H1 (cell line): ENCODE data around the gene RNFT1.

Experiments used
- BRCA1 ChIP-seq: IDR thresholded peaks from 2 replicates; pipeline ENCODE4 v1.6.1; 2012; ENCODE audit warnings: low read depth, low read length, improper control_type of control experiment
- CEBPB ChIP-seq: IDR thresholded peaks from 2 replicates; pipeline ENCODE4 v1.6.1; 2012; ENCODE audit warnings: low read depth, low read length
- CHD2 ChIP-seq: IDR thresholded peaks from 2 replicates; pipeline ENCODE4 v1.6.1; 2012; ENCODE audit warnings: low read length, improper control_type of control experiment
- EGR1 ChIP-seq: IDR thresholded peaks from 2 replicates; pipeline ENCODE4 v1.6.1; 2011; ENCODE audit warnings: low read depth, low read length, borderline replicate concordance
- EZH2 ChIP-seq: fragments of 200-600 bp; sonication (generic); IDR thresholded peaks from 2 replicates; pipeline ENCODE4 v1.7.1; 2012; ENCODE audit warnings: low read depth, mild to moderate bottlenecking, moderate library complexity, low read length, inconsistent platforms; ENCODE audit not compliant: severe bottlenecking
- HDAC2 ChIP-seq, 2 experiments: fragments of 300-600 bp in 1 of 2; sonication (generic) in 1 of 2; IDR thresholded peaks; 2 replicates each; pipeline ENCODE4 v1.6.1; 2011 to 2012; ENCODE audit warnings: low read depth in 2 of 2, low read length in 2 of 2, mild to moderate bottlenecking in 2 of 2, moderate library complexity in 2 of 2, borderline replicate concordance in 1 of 2, inconsistent platforms in 1 of 2
- JUND ChIP-seq: IDR thresholded peaks from 2 replicates; pipeline ENCODE4 v1.6.1; 2011; ENCODE audit warnings: mild to moderate bottlenecking, improper control_type of control experiment, low read length
- POLR2A ChIP-seq, 2 experiments: IDR thresholded peaks; 1 replicate in 1 of 2; 2 replicates in 1 of 2; pipeline ENCODE4 v1.6.1; 2011; ENCODE audit warnings: low read depth in 2 of 2, low read length in 2 of 2, mild to moderate bottlenecking in 2 of 2; ENCODE audit errors: control extremely low read depth in 1 of 2
- SAP30 ChIP-seq: fragments of 300-600 bp; sonication (generic); IDR thresholded peaks from 2 replicates; pipeline ENCODE4 v1.7.1; 2012; ENCODE audit warnings: low read length, moderate library complexity, mild to moderate bottlenecking, inconsistent platforms; ENCODE audit not compliant: insufficient read depth, insufficient replicate concordance
- SP2 ChIP-seq: IDR thresholded peaks from 2 replicates; pipeline ENCODE4 v1.6.1; 2012; ENCODE audit warnings: mild to moderate bottlenecking, low read length, inconsistent platforms
- TAF1 ChIP-seq: IDR thresholded peaks from 2 replicates; pipeline ENCODE4 v1.6.1; 2011; ENCODE audit warnings: mild to moderate bottlenecking, low read depth, low read length
- TF ChIP-seq, protein P1 (sequence below), 3 experiments: IDR thresholded peaks; 1 replicate in 2 of 3; 2 replicates in 1 of 3; pipeline versions ENCODE4 v1.5.1 to v1.6.1; 2011; ENCODE audit warnings: low read length in 3 of 3, mild to moderate bottlenecking in 3 of 3, inconsistent platforms in 2 of 3, low read depth in 1 of 3, moderate library complexity in 1 of 3; ENCODE audit not compliant: insufficient read depth in 1 of 3; ENCODE audit errors: control extremely low read depth in 1 of 3

DNA sequence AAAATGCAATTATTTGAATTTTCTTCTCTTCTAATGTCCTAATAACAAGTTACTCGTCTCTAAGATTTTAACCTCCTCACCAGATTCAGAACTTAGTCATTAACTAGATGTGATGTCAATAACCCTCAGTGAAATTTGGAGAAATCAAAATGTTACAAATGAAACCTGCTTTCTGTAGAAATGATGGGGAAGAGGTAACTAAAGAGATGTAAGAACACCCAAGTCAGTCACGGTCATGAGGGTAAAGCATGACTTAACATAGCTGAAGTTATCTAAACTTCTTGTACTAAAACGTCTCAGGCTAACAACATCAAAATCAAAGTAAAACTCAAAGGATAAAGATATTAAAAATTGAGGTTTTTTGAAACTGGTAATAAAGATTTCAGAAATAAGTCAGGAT lies 9.7 kb downstream of the RNFT1 start:
- TF ChIP-seq HDAC2 (IDR thresholded peaks at IDR 0.05; ENCODE audit: borderline replicate concordance in 1 of 2, low read depth in 2 of 2, low read length in 2 of 2) (no peak), SP2 (no peak), TAF1 (no peak), POLR2A (IDR thresholded peaks at IDR 0.05; ENCODE audit: control extremely low read depth in 1 of 2, low read depth in 2 of 2, low read length in 2 of 2) (no peak), EGR1 (no peak), JUND (no peak), BRCA1 (no peak), CHD2 (no peak), CEBPB (no peak), SAP30 (no peak), EZH2 (no peak)
- TF ChIP-seq, protein P1, sequence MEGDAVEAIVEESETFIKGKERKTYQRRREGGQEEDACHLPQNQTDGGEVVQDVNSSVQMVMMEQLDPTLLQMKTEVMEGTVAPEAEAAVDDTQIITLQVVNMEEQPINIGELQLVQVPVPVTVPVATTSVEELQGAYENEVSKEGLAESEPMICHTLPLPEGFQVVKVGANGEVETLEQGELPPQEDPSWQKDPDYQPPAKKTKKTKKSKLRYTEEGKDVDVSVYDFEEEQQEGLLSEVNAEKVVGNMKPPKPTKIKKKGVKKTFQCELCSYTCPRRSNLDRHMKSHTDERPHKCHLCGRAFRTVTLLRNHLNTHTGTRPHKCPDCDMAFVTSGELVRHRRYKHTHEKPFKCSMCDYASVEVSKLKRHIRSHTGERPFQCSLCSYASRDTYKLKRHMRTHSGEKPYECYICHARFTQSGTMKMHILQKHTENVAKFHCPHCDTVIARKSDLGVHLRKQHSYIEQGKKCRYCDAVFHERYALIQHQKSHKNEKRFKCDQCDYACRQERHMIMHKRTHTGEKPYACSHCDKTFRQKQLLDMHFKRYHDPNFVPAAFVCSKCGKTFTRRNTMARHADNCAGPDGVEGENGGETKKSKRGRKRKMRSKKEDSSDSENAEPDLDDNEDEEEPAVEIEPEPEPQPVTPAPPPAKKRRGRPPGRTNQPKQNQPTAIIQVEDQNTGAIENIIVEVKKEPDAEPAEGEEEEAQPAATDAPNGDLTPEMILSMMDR (IDR thresholded peaks at IDR 0.05; ENCODE audit: control extremely low read depth in 1 of 3, insufficient read depth in 1 of 3, low read depth in 1 of 3, low read length in 3 of 3) = no peak
